ENCODE data around the gene COL4A4. TPM values are rescaled to one million over a fixed set of nuclear protein-coding genes. Genes with fewer than 3 reads are reported as not detected.

Gene COL4A4
- total and polyA plus RNA-seq, 2 of the 13 experiments (the other 11 are each of a cell fraction or from before 2014, with no cell fraction given), result not detected

DNA sequence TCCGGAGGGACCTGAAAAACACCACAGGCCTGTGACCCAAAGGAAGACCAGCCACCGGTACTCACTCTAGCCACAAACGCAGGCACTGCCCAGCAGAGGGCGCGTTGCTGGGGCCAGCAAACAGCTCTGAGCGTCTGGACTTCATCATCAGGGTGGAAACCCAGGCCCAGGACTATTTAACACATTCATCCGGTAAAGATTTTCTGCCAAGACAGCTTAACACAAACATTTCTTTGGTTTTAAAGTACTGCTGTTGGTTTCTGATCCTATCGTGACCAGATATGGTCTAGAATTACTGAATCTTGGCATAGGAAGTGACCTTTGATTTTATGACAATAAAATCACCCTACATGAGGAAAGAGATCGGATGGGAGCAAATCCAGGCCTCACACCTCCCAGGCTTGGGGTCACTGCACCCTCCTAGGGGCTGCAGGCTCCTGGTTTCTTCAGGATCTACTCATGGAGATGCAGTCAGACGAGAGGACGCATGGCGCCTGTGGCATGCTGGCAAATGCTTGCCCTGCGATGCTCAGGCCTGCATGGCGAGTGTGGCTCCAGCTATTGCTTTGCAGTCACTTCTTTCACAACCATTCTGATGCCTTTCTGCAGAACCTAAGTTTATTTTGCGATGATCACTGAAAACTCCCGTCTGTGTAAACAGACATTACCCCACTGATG, 130.4 kb downstream of the COL4A4 start (continued):
- TF ChIP-seq, protein P1, sequence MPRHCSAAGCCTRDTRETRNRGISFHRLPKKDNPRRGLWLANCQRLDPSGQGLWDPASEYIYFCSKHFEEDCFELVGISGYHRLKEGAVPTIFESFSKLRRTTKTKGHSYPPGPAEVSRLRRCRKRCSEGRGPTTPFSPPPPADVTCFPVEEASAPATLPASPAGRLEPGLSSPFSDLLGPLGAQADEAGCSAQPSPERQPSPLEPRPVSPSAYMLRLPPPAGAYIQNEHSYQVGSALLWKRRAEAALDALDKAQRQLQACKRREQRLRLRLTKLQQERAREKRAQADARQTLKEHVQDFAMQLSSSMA (CRISPR knock-in tag; IDR thresholded peaks at IDR 0.05), result no peak
- TF ChIP-seq, protein P2, sequence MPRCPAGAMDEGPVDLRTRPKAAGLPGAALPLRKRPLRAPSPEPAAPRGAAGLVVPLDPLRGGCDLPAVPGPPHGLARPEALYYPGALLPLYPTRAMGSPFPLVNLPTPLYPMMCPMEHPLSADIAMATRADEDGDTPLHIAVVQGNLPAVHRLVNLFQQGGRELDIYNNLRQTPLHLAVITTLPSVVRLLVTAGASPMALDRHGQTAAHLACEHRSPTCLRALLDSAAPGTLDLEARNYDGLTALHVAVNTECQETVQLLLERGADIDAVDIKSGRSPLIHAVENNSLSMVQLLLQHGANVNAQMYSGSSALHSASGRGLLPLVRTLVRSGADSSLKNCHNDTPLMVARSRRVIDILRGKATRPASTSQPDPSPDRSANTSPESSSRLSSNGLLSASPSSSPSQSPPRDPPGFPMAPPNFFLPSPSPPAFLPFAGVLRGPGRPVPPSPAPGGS (CRISPR knock-in tag; IDR thresholded peaks at IDR 0.05), result no peak
- TF ChIP-seq, protein P3, sequence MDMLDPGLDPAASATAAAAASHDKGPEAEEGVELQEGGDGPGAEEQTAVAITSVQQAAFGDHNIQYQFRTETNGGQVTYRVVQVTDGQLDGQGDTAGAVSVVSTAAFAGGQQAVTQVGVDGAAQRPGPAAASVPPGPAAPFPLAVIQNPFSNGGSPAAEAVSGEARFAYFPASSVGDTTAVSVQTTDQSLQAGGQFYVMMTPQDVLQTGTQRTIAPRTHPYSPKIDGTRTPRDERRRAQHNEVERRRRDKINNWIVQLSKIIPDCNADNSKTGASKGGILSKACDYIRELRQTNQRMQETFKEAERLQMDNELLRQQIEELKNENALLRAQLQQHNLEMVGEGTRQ (IDR thresholded peaks at IDR 0.05; ENCODE audit: low read depth, low read length), result no peak
- TF ChIP-seq, protein P3 (CRISPR knock-in tag; IDR thresholded peaks at IDR 0.05; ENCODE audit: borderline replicate concordance), result no peak

DNA sequence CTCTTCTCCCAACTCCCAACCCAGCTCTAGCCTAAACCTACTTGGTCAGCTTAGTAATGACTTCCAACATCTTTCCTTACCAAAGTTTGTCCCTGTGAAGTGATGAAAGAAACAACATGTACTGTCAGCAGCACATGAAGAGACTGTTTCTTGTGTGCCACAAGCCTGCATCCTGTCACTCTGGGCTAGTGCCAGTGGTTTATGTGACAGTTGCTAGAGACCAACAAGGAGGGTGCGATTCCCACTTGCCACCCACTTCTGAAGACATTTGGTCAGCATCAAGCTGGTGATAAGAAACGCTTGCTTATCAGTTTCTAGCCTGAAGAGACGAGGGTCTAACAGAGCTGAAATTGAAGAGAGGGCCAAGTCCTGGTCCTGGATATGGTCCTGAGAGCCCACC, 132.6 kb downstream of the COL4A4 start:
- no peaks in the 10 kb centered on the region; a peak in 2 of 5 replicates for H3K27me3 ChIP-seq (ENCODE audit: control insufficient read depth in 1 of 2, insufficient read depth in 2 of 2, low read length in 2 of 2)
- WGBS (ENCODE audit: low lambda C conversion rate), result 5% methylated on average over 3 of the region's 3 CpGs
- ChIA-PET POLR2A (no interaction called here), CTCF (ENCODE audit: low intra/inter-chr PET ratio, low total read pairs) (no interaction called here)
- intact Hi-C loops (cut with micrococcal nuclease; ENCODE audit: unreplicated experiment), result no loop called here
- H3K4me3 ChIP-seq (replicated peaks in 1 of 3; ENCODE audit: insufficient read depth in 1 of 3, low read depth in 2 of 3, low read length in 3 of 3), result no peak overlapping the region
- no peak overlapping the region for H3K9ac ChIP-seq (ENCODE audit: insufficient read depth, low read depth, low read length)
- BruUV-seq (replicated peaks), result no TSS peak
- H2AFZ ChIP-seq (ENCODE audit: low read length), result no peak overlapping the region
- in situ Hi-C loops (cut with HindIII; ENCODE audit: extremely low pct_ligation_motif_present, low pct_unique_long_range_greater_than_20kb), result no loop called here
- no peaks in the 10 kb centered on the region for H3K79me2 ChIP-seq (ENCODE audit: insufficient read depth, low read length)
- DNase-seq (ENCODE audit: low spot score) (no peak), ATAC-seq (no peak), FAIRE-seq (no peak)
- no peak for TF ChIP-seq ZBTB20 (CRISPR knock-in tag; IDR thresholded peaks at IDR 0.05; ENCODE audit: borderline replicate concordance, low read depth)
- no peak for TF ChIP-seq BRCA1 (CRISPR knock-in tag; IDR thresholded peaks at IDR 0.05)
- TF ChIP-seq NFE2L1 (CRISPR knock-in tag; IDR thresholded peaks at IDR 0.05; ENCODE audit: borderline replicate concordance), result no peak
- no peak for TF ChIP-seq CHD4 (IDR thresholded peaks at IDR 0.05; ENCODE audit: borderline replicate concordance, low read length)
- TF ChIP-seq, protein P4, sequence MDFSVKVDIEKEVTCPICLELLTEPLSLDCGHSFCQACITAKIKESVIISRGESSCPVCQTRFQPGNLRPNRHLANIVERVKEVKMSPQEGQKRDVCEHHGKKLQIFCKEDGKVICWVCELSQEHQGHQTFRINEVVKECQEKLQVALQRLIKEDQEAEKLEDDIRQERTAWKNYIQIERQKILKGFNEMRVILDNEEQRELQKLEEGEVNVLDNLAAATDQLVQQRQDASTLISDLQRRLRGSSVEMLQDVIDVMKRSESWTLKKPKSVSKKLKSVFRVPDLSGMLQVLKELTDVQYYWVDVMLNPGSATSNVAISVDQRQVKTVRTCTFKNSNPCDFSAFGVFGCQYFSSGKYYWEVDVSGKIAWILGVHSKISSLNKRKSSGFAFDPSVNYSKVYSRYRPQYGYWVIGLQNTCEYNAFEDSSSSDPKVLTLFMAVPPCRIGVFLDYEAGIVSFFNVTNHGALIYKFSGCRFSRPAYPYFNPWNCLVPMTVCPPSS (IDR thresholded peaks at IDR 0.05), result no peak
- H4K20me1 ChIP-seq (ENCODE audit: insufficient read depth, low read length), result no peaks in the 10 kb centered on the region
- no peaks in the 10 kb centered on the region for H3K36me3 ChIP-seq (replicated peaks in 1 of 2; ENCODE audit: control insufficient read depth in 1 of 2, insufficient read depth in 2 of 2, low read length in 2 of 2)
- H3K4me1 ChIP-seq (ENCODE audit: insufficient read depth, low read length), result no peaks in the 10 kb centered on the region
- H3K27ac ChIP-seq (ENCODE audit: extremely low read length, insufficient read depth, low read length), result no peak overlapping the region
- no peaks in the 10 kb centered on the region for H3K9me3 ChIP-seq (ENCODE audit: low read length)
- H3K4me2 ChIP-seq (ENCODE audit: low read depth, low read length), result no peak overlapping the region

All from HepG2 (cell line).